Upper lobe of left lung (tissue), 6 donors: ENCODE measurements around the gene ENTHD1. TPM values are rescaled to one million over a fixed set of nuclear protein-coding genes. Genes with fewer than 3 reads are reported as not detected.

Source experiments
- ATAC-seq, 2 donors: fragments of 200-7000 bp; cut with Tn5 transposase; one replicate each; pipeline ENCODE4 v1.9.1; 2022; ENCODE audit warnings: mild to moderate bottlenecking in 2 of 2, moderate library complexity in 2 of 2; ENCODE audit not compliant: low FRiP score in 2 of 2
- DNase-seq, 2 donors: peaks; one replicate each; pipeline ENCODE4 v3.0.0-alpha.2; 2019 to 2020
- H3K27ac ChIP-seq, 4 donors: fragments of 200-600 bp; sonication (generic); one replicate each; pipeline ENCODE4 v1.5.1; 2016 to 2019
- H3K27me3 ChIP-seq, 4 donors: fragments of 200-600 bp; sonication (generic); one replicate each; pipeline ENCODE4 v1.5.1; 2017 to 2019
- H3K36me3 ChIP-seq, 4 donors: fragments of 200-600 bp; sonication (generic); one replicate each; pipeline ENCODE4 v1.5.1; 2016 to 2019
- H3K4me1 ChIP-seq, 4 donors: fragments of 200-600 bp; sonication (generic); one replicate each; pipeline ENCODE4 v1.5.1; 2018 to 2019
- H3K4me3 ChIP-seq, 4 donors: fragments of 200-600 bp; sonication (generic); one replicate each; pipeline ENCODE4 v1.5.1; 2017 to 2019; ENCODE audit warnings: mild to moderate bottlenecking in 2 of 4, moderate library complexity in 1 of 4
- H3K9me3 ChIP-seq, 4 donors: fragments of 200-600 bp; sonication (generic); one replicate each; pipeline ENCODE4 v1.5.1; 2018 to 2019
- EP300 ChIP-seq, 4 donors: sonication (generic); formaldehyde crosslinking; IDR thresholded peaks; one replicate each; pipeline ENCODE4 v1.5.1; 2017; ENCODE audit warnings: antibody characterized with exemption in 4 of 4, control low read depth in 2 of 4
- POLR2A ChIP-seq, 4 donors: fragments of 450-650 bp; IDR thresholded peaks; one replicate each; pipeline ENCODE4 v1.5.1; 2016 to 2017; ENCODE audit warnings: antibody characterized with exemption in 4 of 4, mild to moderate bottlenecking in 2 of 4
- POLR2AphosphoS5 ChIP-seq, 2 donors: sonication (generic); formaldehyde crosslinking; IDR thresholded peaks; one replicate each; pipeline ENCODE4 v1.5.1; 2017; ENCODE audit warnings: antibody characterized with exemption in 2 of 2
- WGBS, 2 donors: methylation state at CpG; one replicate each; pipeline ENCODE4 v1.1.5; 2017 to 2018; 5-methylcytosine and 5-hydroxymethylcytosine counted together
- small RNA-seq, 4 donors: library from RNA; depleted of rRNA; stranded (forward); fragments of <200 nt; gene quantifications; one replicate each; pipeline ENCODE3, GENCODE V24; 2016
- total RNA-seq, 6 donors: library from RNA; depleted of rRNA in 4 of 6; stranded (reverse); fragments of >200 nt in 4 of 6; gene quantifications; one replicate each; pipeline versions ENCODE4 v1.1.0 to v1.2.1, GENCODE V29; 2016 to 2021
- TF ChIP-seq, protein P1 (sequence below), 6 experiments: fragments of 450-650 bp in 4 of 6; fragments of 200-600 bp in 2 of 6; sonication (generic) in 2 of 6; IDR thresholded peaks; one replicate each; pipeline ENCODE4 v1.5.1; 2016 to 2019; ENCODE audit warnings: antibody characterized with exemption in 6 of 6
- donor health status: DM: no; HTN: no; CAD: no; lungs with moderate emphysema.
- donor health status: DM: no; HTN: yes; CAD: no; lungs with severe emphysema.

The ENTHD1 gene
- total RNA-seq, 6 donors from 2014 or later, result 0.09 TPM; not detected in 5

DNA sequence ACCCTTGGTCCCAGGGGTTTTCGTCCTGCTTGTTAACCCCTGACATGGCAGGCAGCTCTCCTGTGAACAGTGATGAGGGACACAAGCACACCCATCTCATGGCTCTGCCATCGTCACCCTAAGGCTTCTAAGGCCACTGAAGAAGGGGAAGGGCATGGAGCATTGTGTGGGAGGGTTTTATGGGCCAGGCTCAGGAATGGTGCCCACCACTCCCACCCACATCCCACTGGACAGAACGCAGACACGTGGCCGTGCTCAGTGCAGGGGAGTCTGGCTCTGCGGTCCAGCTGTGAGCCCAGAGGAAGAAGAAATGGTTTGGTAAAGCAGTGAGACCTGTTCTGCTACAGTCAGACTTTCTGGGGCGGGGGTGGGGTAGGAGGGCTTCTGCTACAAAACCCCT, 193.0 kb downstream of the ENTHD1 start:
- TF ChIP-seq EP300 (IDR thresholded peaks at IDR 0.05) (no peak), POLR2A (IDR thresholded peaks at IDR 0.05) (no peak), POLR2AphosphoS5 (IDR thresholded peaks at IDR 0.05) (no peak)
- TF ChIP-seq, protein P1, sequence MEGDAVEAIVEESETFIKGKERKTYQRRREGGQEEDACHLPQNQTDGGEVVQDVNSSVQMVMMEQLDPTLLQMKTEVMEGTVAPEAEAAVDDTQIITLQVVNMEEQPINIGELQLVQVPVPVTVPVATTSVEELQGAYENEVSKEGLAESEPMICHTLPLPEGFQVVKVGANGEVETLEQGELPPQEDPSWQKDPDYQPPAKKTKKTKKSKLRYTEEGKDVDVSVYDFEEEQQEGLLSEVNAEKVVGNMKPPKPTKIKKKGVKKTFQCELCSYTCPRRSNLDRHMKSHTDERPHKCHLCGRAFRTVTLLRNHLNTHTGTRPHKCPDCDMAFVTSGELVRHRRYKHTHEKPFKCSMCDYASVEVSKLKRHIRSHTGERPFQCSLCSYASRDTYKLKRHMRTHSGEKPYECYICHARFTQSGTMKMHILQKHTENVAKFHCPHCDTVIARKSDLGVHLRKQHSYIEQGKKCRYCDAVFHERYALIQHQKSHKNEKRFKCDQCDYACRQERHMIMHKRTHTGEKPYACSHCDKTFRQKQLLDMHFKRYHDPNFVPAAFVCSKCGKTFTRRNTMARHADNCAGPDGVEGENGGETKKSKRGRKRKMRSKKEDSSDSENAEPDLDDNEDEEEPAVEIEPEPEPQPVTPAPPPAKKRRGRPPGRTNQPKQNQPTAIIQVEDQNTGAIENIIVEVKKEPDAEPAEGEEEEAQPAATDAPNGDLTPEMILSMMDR (IDR thresholded peaks at IDR 0.05), result no peak
- Histone ChIP-seq H3K27me3 (no peaks in the 10 kb centered on the region), H3K9me3 (no peaks in the 10 kb centered on the region), H3K4me1 (peaks cover 0 to 4% (median 0%) of the 10 kb centered on the region in 4 donors), H3K36me3 (no peaks in the 10 kb centered on the region), H3K4me3 (no peak overlapping the region), H3K27ac (no peak overlapping the region)
- 79 to 82% methylated on average over 6 to 7 of the region's 7 CpGs for WGBS, 2 donors
- ATAC-seq, result no peak
- no peak for DNase-seq

DNA sequence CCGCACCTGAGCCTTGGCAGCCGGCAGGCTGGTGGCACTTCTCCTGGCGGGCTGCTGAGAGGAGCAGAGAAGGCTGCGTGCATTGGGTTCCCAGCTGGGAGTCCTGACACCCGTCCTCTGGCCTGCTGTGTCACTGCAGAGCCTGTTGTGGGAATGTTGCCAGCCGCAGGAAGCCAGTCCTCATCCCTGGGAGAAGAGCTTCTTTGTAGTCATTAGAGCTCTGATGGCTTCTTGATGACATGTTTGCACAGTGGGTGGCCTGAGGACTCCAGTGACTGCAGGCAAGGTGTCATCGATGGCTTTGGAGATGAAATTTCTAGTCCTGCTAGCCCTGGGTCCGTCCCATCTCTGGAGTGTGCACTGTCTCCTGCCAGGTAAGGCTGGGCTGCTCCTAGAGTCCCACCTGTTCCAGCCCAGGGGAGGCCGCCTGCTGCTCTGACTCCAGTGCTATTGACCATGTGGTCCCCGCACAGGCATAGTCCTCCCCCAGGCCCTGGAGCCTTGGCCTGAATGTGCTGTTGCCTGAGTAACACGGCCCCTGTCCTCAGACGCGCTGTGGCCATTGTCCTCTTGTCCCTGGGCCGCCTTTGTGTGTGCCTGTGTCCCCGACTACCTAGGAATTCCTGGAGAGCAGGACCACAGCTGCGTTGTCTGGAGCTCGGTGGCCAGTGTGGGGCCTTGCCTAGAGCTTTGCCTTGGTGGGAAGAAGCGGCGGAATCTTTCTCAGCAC, 193.8 kb downstream of the ENTHD1 start:
- 72 to 78% methylated on average over 11 to 19 of the region's 19 CpGs for WGBS, 2 donors
- no peaks in the 10 kb centered on the region for H3K36me3 ChIP-seq
- H3K4me3 ChIP-seq, result no peak overlapping the region
- no peak overlapping the region for H3K27ac ChIP-seq
- no peak for DNase-seq
- peaks cover 0 to 4% (median 0%) of the 10 kb centered on the region in 4 donors for H3K4me1 ChIP-seq
- no peaks in the 10 kb centered on the region for H3K27me3 ChIP-seq
- no peak for TF ChIP-seq EP300 (IDR thresholded peaks at IDR 0.05)
- no peak for TF ChIP-seq POLR2A (IDR thresholded peaks at IDR 0.05)
- TF ChIP-seq POLR2AphosphoS5 (IDR thresholded peaks at IDR 0.05), result no peak
- TF ChIP-seq, protein P1 (IDR thresholded peaks at IDR 0.05), result no peak
- no peaks in the 10 kb centered on the region for H3K9me3 ChIP-seq
- no peak for ATAC-seq

DNA sequence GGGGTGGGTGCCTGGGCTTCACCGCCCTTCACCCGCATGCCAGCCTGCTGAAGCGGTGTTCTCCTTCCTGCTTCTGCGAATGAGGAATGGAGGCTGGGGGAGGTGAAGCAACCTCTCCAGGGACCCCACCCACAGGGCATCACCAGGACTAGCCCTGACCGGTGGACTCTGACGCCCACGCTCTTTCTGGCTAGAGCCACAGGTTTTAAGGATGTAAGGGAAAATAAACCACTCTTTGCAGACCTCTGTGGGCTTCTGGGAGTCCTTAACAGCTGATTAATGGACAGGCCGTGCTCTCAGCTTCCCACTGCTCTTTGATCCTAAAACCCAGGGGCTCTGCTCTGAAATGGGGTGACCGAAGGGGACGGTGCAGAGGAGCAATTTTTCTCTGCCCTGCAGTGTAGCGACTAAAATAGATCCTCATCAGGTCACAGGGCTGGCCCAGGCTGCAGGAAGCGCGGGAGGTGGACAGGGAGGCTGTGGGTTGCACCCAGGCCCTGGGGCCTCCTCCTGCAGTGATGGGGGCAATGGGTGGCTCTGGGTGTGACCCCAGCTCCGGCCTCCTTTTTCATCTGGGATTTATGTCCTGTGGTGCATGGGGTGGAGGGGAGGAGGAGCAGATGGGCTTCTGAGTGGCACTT, 195.7 kb downstream of the ENTHD1 start:
- Histone ChIP-seq H3K4me1 (no peaks in the 10 kb centered on the region), H3K36me3 (no peaks in the 10 kb centered on the region), H3K27me3 (no peaks in the 10 kb centered on the region), H3K4me3 (no peak overlapping the region), H3K9me3 (no peaks in the 10 kb centered on the region), H3K27ac (no peak overlapping the region)
- ATAC-seq (no peak), DNase-seq (no peak)
- WGBS, 2 donors, result 59 to 66% methylated on average over 11 to 14 of the region's 14 CpGs
- TF ChIP-seq EP300 (IDR thresholded peaks at IDR 0.05), result no peak
- TF ChIP-seq POLR2A (IDR thresholded peaks at IDR 0.05), result no peak
- TF ChIP-seq, protein P1 (IDR thresholded peaks at IDR 0.05), result no peak
- TF ChIP-seq POLR2AphosphoS5 (IDR thresholded peaks at IDR 0.05), result no peak

DNA sequence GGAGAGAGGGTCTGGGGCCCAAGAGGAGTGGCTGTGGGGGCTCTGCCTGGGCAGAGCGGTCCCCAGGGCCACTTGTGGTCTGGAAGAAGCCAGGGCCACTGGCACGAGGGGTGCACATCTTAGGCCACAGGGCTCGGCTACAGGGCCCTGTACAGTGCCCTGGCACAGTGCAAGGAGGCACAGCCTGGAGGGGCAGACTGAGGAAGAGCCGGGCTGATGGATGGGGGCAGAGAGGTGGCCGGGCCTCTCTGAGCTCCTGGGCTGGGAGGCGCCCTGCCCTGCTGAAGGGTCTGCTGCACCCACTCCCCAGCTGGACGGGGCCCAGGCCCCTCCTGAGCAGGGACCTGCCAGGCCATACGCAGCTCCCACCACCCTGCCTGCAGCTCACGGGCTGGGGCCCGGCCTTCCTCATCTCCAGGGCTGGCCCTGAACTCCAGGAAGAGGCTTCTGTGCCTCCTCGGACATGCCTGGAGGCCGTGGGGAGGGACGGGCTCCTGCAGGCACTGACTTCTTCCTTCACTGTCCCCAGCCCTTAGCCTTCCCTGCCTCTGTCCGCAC, 199.5 kb downstream of the ENTHD1 start:
- no peaks in the 10 kb centered on the region for H3K4me1 ChIP-seq
- TF ChIP-seq POLR2AphosphoS5 (IDR thresholded peaks at IDR 0.05) (no peak), POLR2A (IDR thresholded peaks at IDR 0.05) (no peak), EP300 (IDR thresholded peaks at IDR 0.05) (no peak)
- TF ChIP-seq, protein P1 (IDR thresholded peaks at IDR 0.05), result no peak
- no peak overlapping the region for H3K4me3 ChIP-seq
- H3K27me3 ChIP-seq, result peaks cover 0 to 19% (median 4%) of the 10 kb centered on the region in 4 donors
- 57 to 67% methylated on average over 14 of the region's 14 CpGs for WGBS, 2 donors
- ATAC-seq (no peak), DNase-seq (no peak)
- no peak overlapping the region for H3K27ac ChIP-seq
- H3K9me3 ChIP-seq, result no peaks in the 10 kb centered on the region
- H3K36me3 ChIP-seq, result no peaks in the 10 kb centered on the region

Small RNA genes lying within 50 kb of the gene (small RNA-seq; reads per million reads assigned to genes)
- 0 reads per million in 4 donors for gene RN7SKP210

Other genes with a start within 250 kb of the ENTHD1 start
- 10 to 100 TPM in 1 of 6 donors, 1 to 10 TPM in 5; 3.2 to 22.0 (median 7.2) TPM for gene GRAP2, start 7.3 kb upstream of the ENTHD1 start, total RNA-seq
- 1 to 10 TPM in 2 of 6 donors, under 1 TPM in 3, not detected in 1; 0.24 to 2.3 (median 0.76) TPM for gene TMA7B, start 66.6 kb upstream of the ENTHD1 start, total RNA-seq
- 1 to 10 TPM in 2 of 6 donors, under 1 TPM in 4; 0.23 to 2.8 (median 0.67) TPM for gene FAM83F, start 101.2 kb upstream of the ENTHD1 start, total RNA-seq